ENCODE results near the gene TNNT2. TPM values are rescaled to one million over a fixed set of nuclear protein-coding genes. Genes with fewer than 3 reads are reported as not detected.

Gene TNNT2
- total RNA-seq, 1 experiment from 2014 or later: not detected

DNA sequence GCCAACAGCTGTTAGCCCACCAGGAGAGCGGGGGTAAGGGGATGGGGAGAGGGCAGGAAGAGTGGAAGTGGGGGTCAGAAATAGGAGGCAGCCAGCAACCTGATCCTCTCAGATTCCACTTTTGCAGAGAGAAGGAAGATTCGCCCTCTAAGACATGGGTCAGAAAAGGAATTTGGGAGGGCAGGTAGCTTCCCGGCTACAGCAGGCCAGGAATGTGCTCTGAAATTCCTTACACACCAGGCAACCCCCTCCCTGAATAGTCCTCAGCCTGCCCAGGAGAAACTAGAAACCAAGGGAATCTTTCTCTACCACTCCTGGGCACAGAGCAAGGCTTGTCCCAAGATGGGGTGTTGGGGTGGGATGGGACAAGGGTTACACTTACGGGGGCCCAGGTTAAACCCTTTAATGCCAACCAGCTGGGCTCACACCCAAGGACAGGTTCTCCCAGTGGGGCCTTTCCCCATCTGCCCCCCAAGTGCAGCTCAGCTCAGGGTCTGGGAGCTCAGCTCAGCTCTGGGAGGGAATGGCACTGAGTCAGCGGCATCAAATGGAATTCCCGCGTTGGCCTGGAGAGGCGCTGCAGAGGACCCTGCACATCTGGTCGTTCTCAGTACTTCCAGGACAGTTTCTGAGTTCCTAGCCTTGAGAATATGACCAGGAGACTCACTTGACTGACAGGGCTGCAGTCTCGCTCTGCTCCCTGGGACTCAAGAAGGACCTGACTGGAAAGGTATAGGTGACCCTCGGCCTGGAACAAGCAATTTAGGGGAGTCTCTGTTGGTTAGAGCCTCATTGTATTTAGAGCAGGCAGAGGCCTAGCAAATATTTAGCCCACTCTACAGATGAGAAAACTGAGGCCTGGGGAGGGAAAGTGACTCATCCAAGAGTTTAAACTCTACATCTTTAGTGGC, 761 bp downstream of the TNNT2 start:
- DNase-seq (ENCODE audit: low read depth): peak; percentile 10

DNA sequence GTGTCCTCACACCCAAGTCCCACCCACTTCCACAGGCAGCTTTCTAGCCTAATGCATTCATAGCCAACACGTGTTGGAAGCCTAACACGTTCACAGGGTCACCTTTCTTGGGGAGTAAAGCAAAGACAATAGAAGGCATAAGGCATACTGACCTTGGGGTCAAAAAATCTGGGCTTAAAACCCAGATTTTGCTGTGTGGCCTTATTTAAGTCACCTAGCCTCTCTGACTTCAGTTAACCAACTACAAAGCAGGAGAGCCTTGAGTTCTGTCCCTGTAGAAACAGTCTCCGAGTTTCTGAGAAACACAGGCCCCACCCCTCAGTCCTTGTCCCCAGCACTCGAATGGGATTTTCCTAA, 1.4 kb downstream of the TNNT2 start:
- DNase-seq (ENCODE audit: low read depth): no peak

DNA sequence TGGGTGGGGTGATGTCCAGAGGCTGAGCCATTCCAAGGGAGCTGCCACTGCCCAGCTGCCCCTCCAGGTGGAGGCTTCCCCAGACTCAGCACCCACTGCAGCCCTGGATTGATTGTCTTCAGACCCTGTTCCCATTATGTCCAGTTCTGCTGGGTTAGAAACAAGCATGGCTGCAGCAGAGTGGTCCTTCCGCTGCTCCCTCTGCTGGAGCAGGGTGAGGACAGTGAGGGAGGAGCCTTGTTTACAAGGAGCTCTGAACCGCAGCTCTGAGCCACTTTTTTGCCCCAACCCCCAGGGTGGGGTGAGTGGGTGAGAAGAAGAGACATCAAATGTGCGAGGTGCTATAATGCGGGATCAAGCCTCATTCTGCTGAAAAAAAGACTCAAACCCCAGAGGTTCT, 2.3 kb downstream of the TNNT2 start:
- peak; percentile 7 for DNase-seq (ENCODE audit: low read depth)

DNA sequence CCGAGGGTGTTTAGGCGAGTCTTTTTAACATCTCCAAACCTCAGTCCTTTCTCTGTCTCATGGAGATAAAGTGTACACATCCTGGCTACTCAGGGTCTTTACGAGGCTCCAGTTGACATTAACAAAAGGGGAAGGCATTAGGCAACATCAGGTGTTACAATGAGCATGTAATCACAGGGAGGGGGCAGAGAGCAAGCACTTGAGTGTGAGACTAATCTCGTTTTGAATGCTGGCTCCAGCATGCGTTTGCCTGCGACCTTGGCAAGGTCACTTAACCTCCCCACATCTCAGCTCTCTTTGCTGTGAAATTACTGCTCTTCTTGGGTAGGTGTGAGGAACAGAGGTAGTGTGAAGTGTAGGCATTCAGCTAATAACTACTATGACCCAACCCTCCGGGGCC, 3.1 kb downstream of the TNNT2 start:
- no peak for DNase-seq (ENCODE audit: low read depth)

DNA sequence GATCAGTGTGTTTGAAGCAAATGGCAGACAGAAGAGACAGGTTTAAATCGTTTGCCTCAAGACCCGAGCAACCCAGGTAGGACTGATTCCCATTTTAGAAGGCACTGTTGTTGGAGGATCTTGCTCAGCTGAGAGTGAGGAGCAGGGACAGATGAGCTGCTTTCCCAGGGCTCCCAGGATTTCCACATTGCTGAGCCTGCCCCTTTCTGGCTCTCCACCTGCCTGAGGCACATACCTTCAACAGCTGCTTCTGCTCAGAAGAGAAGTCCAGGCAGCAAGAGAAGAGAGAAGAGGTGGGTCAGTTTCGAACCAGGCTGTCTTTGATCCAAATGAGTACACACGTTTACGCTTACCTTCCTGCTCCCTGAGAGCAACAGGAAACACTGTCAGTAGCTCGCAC, 5.7 kb downstream of the TNNT2 start:
- DNase-seq (ENCODE audit: low read depth): no peak

DNA sequence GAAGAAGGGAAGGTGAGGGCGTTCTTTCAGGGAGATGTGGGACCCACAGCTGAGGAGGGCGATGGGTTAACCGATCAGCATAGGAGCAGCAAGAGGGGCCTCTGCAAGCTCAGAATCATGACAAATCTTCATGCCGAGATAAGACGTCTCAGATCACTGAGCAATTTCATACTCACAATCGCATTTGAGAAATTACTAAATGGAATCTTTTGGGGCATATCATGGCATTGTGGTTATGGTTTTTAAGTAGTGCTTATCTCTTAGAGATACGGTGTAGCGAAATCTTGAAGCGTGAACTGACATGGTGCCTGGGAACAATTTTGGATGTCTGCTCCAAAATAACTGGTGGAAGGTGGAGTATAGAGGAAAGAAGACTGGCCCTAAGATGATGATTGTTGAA, 6.2 kb downstream of the TNNT2 start:
- DNase-seq (ENCODE audit: low read depth): no peak

DNA sequence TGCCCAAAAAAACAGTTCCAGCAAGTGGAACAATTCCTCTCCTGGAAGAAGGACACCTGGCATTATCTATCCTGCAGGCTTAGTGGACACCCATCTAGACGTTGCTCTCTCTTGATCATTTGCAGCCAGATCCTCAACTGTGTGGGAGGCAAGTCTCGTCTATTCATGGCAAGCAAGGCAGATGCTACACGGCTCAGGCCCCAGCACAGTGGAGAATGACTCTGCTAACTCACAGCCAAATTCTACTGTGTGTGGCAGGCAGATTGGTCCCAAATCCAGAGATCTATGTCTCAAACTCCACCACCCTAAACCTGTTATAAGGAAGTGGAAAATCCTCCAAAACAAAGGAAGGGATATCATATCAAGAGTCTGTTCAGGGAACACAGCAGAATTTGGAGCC, 7.0 kb downstream of the TNNT2 start:
- DNase-seq (ENCODE audit: low read depth): no peak

DNA sequence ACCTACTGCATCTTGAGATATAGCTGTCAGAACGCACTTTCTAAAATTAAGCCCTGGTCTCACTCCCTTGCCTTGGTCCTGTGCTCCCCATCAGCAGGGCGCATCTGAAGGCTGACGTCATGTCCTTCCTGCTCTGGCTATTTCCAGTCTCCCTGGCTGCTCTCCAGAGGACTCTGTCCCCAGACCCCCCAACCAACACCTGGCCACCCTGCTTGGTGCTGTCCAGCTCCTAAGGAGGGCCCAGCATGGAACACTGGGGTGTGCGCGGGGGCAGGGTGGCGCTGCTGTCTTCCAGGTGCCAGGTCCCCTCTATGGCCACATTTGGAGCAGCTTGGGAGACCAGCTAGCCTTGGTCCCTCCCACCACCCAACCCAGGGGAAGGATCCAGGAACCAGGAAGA, 8.3 kb downstream of the TNNT2 start:
- no peak for DNase-seq (ENCODE audit: low read depth)

DNA sequence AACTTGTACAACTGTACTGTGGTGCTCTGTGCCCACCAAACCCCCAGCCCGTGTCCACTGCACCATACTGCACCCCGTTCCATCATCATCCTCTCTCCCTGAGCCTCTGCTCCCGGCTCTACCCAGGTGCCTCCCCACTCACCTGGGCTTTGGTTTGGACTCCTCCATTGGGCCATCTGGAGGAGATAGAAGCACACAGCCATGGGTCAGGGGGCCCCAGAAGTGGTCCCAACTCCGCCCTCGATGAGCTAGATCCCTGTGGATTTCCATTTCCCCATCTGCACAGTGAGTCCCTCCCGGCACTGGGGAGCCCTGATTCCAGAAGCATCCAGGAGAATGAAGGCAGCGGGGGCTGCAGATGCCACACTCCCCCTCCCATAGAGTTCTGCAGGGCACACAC, 10.8 kb downstream of the TNNT2 start:
- no peak for DNase-seq (ENCODE audit: low read depth)

DNA sequence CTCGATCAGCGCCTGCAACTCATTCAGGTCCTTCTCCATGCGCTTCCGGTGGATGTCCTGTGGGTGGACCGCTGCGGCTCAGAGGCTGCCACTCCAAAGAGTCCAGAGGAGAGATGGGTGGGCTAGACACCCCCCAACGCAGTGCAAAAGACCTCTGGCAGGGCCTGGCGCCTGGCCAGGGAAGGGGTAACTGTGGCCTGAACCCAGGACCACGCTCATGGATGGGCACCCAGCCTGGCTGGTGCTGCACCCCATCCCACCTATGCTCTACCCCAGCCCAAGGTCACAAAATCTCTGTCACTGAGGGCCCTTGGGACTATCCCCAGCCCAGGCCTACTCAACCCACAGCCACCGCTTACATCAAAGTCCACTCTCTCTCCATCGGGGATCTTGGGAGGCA, 12.2 kb downstream of the TNNT2 start:
- DNase-seq (ENCODE audit: low read depth): no peak

DNA sequence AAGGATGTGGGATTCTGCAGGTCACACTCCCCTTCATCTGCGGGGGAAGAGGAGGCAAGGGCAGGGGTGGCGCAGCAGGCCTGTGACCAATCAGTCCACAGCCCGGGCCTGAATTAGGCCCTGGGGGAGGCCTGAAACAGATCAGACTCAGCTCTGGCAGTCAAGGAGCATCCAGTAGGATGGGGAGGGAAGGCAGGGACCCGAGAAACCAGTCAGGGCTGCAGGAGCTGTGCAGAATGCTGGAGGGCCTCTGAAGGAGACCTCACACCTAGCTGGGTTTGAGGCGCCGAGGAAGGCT, 12.7 kb downstream of the TNNT2 start:
- DNase-seq (ENCODE audit: low read depth): no peak

DNA sequence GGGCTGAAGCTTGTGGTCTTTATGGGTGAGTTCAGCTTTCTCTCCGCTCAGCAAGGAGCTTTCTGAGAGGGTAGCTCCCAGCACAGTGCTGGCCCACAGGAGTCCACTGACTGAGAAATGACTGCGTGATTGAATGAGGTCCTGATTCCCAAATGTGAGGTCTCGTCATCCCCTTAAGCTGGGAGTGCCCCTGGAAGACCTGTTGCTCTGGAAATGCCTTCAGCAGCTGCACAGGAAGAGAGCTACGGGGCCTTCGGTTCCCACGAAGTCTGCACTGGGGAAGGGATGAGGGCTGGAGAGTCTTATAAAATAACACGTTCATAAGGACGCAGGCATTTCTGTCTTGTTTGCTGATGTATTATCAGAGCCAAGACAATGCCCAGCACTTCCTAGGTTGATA, 14.0 kb downstream of the TNNT2 start:
- DNase-seq (ENCODE audit: low read depth): no peak

DNA sequence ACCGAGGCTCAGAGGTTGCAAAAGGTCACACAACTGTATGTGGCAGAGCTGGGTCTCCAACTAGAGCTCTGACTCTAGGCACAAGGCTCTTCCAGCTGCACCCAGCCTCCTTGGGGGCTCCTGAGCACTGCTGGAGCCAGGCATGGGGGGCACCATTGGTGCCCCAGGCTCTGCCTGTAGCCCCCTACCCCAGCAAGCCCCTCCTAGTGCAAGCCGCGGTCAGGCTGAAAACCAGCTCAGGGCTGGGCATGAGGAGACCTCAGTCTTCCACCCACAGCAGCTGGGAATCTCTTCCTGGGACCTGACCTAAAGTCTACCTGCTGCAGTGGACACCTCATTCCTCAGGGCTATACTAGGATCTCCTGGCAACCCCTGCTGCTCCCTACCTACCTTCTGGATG, 14.6 kb downstream of the TNNT2 start:
- DNase-seq (ENCODE audit: low read depth): no peak

DNA sequence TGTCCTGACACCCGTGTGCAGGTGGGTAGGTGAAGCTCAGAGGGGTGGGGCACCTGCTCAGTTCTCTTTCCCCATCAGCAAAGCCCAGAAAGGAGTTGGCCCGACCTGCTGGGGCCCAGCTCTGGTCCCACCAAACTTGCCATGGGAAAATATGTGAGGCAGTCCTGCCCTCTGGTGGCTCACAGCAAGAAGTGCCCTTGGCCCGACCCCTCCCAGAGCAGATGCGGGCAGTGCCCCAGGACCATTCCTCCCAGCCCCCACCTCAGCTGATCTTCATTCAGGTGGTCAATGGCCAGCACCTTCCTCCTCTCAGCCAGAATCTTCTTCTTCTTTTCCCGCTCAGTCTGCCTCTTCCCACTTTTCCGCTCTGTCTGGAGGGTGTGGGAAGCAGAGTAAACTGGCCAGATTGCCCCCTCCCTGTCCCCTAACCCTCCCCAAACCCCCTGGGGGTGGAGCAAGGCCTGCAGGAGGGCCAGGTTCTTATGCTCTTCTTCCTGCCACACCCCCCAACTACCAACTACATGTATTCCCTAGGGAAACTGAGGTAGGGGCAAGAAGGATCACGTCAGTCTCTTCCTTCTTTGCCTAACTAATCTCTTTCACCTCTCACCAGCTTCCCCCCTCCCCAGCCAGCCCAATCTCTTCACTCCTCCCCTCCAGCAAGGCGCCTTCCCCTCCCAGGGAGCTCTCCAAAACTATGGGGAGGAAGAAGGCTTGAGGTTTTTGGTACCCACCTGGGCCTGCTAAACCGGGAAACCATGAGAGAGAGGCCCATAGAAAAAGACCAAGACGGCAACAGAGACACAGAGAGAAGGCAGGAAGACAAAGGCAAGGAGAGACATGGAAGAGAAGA, 15.6 kb downstream of the TNNT2 start:
- DNase-seq (ENCODE audit: low read depth): peak; percentile 32

DNA sequence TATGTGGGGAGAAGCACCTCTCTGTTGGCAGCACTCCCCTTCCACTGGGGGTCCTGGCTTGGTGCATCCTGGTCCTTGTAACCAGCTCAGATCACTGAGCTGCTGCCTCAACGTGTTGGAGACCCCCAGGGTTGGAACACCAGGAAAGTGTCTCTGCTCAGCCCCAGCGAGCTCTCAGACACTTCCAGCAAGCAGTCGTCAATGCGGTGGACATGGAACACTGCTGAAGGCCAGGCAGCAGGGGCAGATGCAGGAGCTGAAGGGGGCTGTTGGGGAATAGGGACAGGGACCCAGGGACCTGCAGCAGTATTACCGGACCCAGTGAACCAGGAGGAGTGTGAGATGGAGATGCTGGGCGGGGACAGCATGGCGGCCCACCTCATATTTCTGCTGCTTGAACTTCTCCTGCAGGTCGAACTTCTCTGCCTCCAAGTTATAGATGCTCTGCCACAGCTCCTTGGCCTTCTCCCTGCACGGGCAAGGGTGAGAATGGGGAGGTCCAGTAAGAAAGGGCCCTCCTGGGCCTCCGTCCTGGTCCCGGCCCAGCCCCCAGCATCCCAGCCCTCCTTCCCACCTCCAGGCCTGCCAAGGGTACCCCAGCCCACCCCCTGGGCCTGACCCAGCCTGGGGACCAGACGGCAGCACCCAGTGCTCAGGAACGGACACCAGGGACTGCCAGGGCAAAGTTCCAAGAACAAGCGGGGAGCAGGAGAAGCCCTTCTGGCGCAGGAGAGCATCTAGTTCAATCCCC, 16.4 kb downstream of the TNNT2 start:
- no peak for DNase-seq (ENCODE audit: low read depth)

DNA sequence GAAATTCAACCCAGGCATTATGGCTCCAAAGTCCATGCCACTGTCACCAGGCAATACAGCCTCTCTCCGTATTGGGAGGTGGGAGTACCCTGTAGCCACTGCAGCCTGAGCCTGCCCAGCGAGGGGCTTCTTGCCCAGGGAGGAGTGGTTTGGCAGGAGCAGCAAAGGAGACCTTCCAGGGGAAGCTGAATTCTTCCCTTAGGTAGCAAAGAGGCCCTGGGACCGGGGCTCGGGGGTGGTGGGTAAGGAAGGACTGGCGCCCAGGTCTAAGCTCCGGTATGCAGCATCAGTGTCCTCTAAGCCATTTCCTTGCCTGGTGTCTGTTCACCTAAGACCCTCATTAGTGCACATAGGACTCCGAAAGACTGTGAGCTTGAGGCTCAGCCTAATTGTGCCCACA, 17.0 kb downstream of the TNNT2 start:
- DNase-seq (ENCODE audit: low read depth): no peak

DNA sequence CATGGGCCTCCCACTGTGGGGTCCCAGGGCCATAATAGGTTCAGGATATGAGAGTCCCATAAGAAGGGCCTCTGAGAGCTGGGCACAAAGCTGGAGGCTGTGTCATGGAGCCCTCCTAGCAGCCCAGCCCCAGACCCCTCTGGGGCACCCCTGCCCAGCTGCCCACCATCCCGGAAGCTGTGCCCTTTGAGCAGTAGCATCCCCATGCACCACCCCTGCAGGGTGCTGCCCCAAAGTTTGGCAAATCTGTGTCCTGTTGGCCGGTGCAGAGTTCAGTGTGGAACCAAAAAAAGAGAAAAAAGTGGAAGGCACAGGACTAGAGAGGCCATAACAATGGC, 17.6 kb downstream of the TNNT2 start:
- no peak for DNase-seq (ENCODE audit: low read depth)

DNA sequence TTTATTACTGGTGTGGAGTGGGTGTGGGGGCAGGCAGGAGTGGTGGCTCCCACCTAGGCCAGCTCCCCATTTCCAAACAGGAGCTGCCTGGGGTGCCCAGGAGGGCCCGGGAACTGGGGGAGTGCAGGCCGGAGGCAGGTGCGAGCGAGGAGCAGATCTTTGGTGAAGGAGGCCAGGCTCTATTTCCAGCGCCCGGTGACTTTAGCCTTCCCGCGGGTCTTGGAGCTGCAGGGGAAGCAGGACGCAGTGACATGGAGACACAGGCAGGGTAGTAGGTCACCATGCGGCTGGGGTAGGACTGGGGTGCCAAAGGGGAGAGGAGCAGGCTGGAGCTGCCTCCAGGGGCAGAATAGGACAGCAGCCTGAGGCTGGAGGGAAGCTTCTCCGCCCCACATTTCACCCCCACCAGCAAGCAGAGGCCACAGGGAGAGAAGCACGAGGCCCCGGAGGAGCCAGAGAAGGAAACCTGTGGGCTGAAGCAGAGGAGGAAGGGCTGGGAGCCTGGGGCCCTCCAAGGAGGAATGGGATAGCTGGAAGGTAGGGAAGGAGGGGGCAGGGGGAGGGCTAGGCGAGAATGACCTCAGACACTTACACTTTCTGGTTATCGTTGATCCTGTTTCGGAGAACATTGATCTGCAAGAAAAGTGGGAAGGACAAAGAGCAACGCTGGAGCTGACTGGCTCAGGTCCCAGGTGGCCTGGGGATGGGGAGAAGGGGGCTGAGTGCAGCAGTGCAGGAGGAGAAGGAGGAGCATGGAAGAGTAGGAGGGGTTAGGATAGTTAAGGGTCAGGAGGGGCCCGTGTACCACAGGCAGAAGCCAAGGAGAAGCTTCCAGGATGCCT, 18.2 kb downstream of the TNNT2 start:
- DNase-seq (ENCODE audit: low read depth): no peak

DNA sequence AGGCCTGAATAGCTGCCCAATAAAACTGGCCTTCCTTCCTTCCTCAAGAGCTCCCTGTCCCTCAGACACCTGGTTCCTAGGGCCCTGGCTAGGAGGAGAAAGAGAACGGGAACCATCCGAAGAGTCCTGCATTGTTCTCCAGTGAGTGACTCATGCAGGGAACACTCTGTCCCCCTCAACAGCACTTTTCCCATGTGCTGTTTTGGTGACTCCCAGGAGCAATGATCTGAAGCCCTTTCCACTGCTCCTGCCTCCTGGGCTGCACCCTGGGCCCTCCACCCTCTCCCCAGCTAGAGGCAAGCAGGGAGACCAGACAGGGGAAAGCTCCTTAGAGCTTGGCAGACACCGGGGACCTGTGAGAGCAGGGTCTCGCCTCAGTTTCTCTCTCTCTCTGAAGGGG, 18.9 kb downstream of the TNNT2 start:
- DNase-seq (ENCODE audit: low read depth): peak; percentile 9

DNA sequence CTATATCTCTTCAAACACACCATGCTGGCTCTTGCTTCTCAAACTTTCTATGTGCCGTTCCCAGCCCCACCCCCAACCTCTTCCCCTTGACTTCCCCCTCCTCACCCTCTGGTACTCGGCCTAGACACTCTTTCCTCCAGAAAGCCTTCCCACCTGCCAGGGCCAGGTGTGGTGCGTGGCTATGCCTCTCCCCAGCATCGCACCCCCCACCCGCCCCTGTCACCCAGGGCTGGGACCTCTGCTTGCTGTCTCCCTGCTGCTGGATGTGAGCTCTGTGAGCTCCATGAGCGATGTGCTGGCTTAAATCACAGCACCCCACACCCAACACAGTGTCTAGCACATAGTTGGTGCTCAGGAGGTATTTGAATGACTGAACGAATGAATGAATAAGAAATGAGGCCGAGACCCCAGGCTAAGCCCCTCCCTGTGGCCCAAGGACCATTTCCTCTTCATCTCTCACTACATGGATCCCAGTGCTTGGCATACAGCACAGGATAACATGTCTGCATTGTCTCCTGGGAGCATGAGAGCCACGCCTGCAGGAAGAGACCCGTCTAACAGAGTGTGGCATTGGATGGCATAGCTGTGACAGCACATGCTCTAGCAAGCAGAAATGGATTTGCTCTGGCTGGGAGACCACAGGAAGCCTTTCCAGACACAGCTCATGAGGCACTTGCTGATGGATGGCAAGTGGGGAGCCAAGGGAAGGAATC, 19.7 kb downstream of the TNNT2 start:
- no peak for DNase-seq (ENCODE audit: low read depth)

DNA sequence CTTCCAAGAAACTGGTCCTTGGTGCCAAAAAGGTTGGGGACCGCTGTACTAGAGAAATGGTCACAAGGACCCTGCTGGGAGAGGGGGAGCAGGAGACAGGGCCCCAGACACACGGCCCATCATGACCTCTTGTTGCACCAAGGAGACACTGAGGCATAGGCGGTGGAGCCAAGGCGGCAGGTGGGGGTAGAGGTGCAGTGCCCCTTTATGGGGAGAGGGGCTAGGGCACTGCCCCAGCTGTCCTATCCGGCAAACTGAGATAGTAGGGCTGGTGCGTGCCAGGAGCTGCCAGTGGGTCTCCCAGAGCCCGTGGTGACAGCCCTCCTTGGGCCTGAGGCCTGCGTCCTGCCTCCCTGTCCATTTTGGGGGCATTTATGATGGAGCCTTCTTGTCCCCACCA, 20.3 kb downstream of the TNNT2 start:
- DNase-seq (ENCODE audit: low read depth): no peak

Measured in RPMI7951 (cell line).